ENCODE measurements around the gene DOCK11. TPM values are rescaled to one million over a fixed set of nuclear protein-coding genes. Genes with fewer than 3 reads are reported as not detected.

Gene DOCK11
- total and polyA plus RNA-seq, 10 of the 15 experiments (the other 5 are each of a cell fraction or from before 2014, with no cell fraction given) = 16.3 to 30.7 (median 19.8) TPM

- TF ChIP-seq, protein P1, sequence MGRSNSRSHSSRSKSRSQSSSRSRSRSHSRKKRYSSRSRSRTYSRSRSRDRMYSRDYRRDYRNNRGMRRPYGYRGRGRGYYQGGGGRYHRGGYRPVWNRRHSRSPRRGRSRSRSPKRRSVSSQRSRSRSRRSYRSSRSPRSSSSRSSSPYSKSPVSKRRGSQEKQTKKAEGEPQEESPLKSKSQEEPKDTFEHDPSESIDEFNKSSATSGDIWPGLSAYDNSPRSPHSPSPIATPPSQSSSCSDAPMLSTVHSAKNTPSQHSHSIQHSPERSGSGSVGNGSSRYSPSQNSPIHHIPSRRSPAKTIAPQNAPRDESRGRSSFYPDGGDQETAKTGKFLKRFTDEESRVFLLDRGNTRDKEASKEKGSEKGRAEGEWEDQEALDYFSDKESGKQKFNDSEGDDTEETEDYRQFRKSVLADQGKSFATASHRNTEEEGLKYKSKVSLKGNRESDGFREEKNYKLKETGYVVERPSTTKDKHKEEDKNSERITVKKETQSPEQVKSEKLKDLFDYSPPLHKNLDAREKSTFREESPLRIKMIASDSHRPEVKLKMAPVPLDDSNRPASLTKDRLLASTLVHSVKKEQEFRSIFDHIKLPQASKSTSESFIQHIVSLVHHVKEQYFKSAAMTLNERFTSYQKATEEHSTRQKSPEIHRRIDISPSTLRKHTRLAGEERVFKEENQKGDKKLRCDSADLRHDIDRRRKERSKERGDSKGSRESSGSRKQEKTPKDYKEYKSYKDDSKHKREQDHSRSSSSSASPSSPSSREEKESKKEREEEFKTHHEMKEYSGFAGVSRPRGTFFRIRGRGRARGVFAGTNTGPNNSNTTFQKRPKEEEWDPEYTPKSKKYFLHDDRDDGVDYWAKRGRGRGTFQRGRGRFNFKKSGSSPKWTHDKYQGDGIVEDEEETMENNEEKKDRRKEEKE (IDR thresholded peaks at IDR 0.05) = no peak
These were observed 40.6 kb upstream of the DOCK11 start (continued) for GRCh38 chrX:118455013-118455412.

DNA sequence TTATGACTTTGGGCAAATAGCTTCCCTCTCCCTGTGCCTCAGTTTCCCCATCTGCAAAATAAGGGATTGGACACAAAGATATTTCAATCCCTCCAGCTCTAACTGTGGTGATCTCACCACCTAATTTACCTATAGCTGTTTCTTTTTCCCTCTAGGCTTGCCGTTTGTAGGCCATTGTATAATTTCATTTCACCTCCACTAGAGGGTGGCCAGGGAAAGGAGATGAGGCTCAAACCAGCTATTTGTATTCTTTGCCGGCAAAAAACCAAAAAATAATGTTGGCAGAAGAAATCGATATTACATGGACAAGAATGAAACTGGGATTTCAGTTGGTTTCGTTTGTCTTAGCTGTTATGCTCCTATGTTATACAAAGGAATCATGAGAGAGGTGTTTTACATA, 36.1 kb upstream of the DOCK11 start:
- Histone ChIP-seq H3K4me1 (ENCODE audit: control insufficient read depth, insufficient read depth, low read length) (no peaks in the 10 kb centered on the region), H3K27ac (ENCODE audit: control insufficient read depth, insufficient read depth) (no peak overlapping the region), H3K9ac (ENCODE audit: control insufficient read depth, insufficient read depth, low read length) (no peak overlapping the region), H3K79me2 (ENCODE audit: control insufficient read depth, insufficient read depth, low read length) (no peaks in the 10 kb centered on the region), H3K36me3 (ENCODE audit: control insufficient read depth in 2 of 2, insufficient read depth in 2 of 2, low read length in 1 of 2) (no peaks in the 10 kb centered on the region), H3K9me3 (replicated peaks; ENCODE audit: control insufficient read depth, insufficient read depth, low read length) (no peaks in the 10 kb centered on the region), H3K4me3 (no peak overlapping the region), H2AFZ (ENCODE audit: control insufficient read depth, low read depth, low read length) (no peak overlapping the region), H3K27me3 (replicated peaks in 1 of 2; ENCODE audit: control insufficient read depth in 2 of 2, insufficient read depth in 2 of 2, low read length in 1 of 2) (no peaks in the 10 kb centered on the region), H3K4me2 (ENCODE audit: control insufficient read depth, insufficient read depth) (no peak overlapping the region), H4K20me1 (ENCODE audit: control insufficient read depth, insufficient read depth) (no peaks in the 10 kb centered on the region)
- RAD21 ChIA-PET (ENCODE audit: unreplicated experiment) = interaction anchor here (0.5 to 3.1 kb wide), 10 partner anchors 38 to 612 kb away, joined by 3 to 69 read pairs (median 4); no protein-coding TSS in a partner anchor
- FAIRE-seq = no peak
- BruUV-seq (replicated peaks) = no TSS peak
- ATAC-seq = peak; percentile 81
- peak; percentile 2 for DNase-seq (ENCODE audit: low read depth, low spot score)
- POLR2A ChIA-PET = no interaction called here
- in situ Hi-C loops (cut with MboI) = no loop called here
- WGBS (ENCODE audit: insufficient coverage, insufficient replicate concordance, low lambda C conversion rate, missing lambda C conversion rate) = 8% methylated on average over 4 of the region's 4 CpGs
- CTCF ChIA-PET = interaction anchor here (0.7 to 5.6 kb wide), 21 partner anchors 12 to 348 kb away, joined by 3 to 109 read pairs (median 4); no protein-coding TSS in a partner anchor
- SMC1A ChIA-PET (ENCODE audit: uncharacterized antibody, unreplicated experiment) = interaction anchor here (0.7 to 4.9 kb wide), 11 partner anchors 11 to 349 kb away, joined by 3 to 76 read pairs (median 3); no protein-coding TSS in a partner anchor
- intact Hi-C loops (cut with micrococcal nuclease; ENCODE audit: unreplicated experiment) = loop anchor here (2.0 to 5.0 kb wide), 3 partner anchors 88 to 348 kb away; no protein-coding TSS in a partner anchor
- TF ChIP-seq RELA (IDR thresholded peaks at IDR 0.05; ENCODE audit: borderline replicate concordance, partially characterized antibody) (no peak), ASH2L (IDR thresholded peaks at IDR 0.05; ENCODE audit: borderline replicate concordance, low read depth) (no peak), YY1 (IDR thresholded peaks at IDR 0.05; ENCODE audit: low read depth, low read length) (0 out of 2 replicates have a peak, but pooled peaks have one; percentile 41), CTCF (IDR thresholded peaks at IDR 0.05 in 2 of 3, conservative IDR thresholded peaks at IDR 0.05 in 1 of 3; ENCODE audit: control insufficient read depth in 2 of 3, extremely low read depth in 1 of 3, insufficient read depth in 1 of 3, low read depth in 3 of 3, low read length in 3 of 3) (peak; percentile 43 to 60 (median 44); a peak in 4 of 6 replicates), RB1 (IDR thresholded peaks at IDR 0.05; ENCODE audit: borderline replicate concordance) (no peak), IKZF2 (IDR thresholded peaks at IDR 0.05) (no peak), CBFB (IDR thresholded peaks at IDR 0.05; ENCODE audit: low read depth) (no peak), CHD4 (IDR thresholded peaks at IDR 0.05) (no peak), TCF7 (IDR thresholded peaks at IDR 0.05; ENCODE audit: borderline replicate concordance) (no peak), NFYB (IDR thresholded peaks at IDR 0.05; ENCODE audit: insufficient read depth, low read depth, low read length) (no peak), ZNF217 (IDR thresholded peaks at IDR 0.05) (no peak), NRF1 (conservative IDR thresholded peaks at IDR 0.05; ENCODE audit: low read depth, low read length) (no peak), CBX5 (IDR thresholded peaks at IDR 0.05; ENCODE audit: low read depth) (no peak)
- TF ChIP-seq, protein P2, sequence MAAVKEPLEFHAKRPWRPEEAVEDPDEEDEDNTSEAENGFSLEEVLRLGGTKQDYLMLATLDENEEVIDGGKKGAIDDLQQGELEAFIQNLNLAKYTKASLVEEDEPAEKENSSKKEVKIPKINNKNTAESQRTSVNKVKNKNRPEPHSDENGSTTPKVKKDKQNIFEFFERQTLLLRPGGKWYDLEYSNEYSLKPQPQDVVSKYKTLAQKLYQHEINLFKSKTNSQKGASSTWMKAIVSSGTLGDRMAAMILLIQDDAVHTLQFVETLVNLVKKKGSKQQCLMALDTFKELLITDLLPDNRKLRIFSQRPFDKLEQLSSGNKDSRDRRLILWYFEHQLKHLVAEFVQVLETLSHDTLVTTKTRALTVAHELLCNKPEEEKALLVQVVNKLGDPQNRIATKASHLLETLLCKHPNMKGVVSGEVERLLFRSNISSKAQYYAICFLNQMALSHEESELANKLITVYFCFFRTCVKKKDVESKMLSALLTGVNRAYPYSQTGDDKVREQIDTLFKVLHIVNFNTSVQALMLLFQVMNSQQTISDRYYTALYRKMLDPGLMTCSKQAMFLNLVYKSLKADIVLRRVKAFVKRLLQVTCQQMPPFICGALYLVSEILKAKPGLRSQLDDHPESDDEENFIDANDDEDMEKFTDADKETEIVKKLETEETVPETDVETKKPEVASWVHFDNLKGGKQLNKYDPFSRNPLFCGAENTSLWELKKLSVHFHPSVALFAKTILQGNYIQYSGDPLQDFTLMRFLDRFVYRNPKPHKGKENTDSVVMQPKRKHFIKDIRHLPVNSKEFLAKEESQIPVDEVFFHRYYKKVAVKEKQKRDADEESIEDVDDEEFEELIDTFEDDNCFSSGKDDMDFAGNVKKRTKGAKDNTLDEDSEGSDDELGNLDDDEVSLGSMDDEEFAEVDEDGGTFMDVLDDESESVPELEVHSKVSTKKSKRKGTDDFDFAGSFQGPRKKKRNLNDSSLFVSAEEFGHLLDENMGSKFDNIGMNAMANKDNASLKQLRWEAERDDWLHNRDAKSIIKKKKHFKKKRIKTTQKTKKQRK (IDR thresholded peaks at IDR 0.05; ENCODE audit: low read depth, low read length) = no peak
